ENCODE data around the gene MCUR1.

DNA sequence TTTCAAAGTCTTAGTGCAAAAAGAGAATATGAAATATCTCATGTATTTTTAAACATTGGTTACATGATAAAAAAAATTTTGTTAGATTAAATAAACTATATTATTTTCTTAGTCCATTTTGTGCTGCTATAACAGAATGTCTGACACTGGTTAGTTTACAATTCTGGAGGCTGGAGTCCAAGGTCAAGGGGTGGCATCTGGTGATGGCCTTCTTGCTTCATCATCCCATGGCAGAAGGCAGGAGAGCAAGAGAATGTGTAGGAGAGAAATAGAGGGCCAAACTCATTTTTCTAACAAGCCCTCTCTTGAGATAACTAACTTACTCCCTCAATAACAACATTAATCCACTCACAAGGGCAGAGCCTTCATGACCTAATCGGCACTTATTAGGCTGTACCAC, 11.5 kb upstream of the MCUR1 start:
- TF ChIP-seq, protein P1, sequence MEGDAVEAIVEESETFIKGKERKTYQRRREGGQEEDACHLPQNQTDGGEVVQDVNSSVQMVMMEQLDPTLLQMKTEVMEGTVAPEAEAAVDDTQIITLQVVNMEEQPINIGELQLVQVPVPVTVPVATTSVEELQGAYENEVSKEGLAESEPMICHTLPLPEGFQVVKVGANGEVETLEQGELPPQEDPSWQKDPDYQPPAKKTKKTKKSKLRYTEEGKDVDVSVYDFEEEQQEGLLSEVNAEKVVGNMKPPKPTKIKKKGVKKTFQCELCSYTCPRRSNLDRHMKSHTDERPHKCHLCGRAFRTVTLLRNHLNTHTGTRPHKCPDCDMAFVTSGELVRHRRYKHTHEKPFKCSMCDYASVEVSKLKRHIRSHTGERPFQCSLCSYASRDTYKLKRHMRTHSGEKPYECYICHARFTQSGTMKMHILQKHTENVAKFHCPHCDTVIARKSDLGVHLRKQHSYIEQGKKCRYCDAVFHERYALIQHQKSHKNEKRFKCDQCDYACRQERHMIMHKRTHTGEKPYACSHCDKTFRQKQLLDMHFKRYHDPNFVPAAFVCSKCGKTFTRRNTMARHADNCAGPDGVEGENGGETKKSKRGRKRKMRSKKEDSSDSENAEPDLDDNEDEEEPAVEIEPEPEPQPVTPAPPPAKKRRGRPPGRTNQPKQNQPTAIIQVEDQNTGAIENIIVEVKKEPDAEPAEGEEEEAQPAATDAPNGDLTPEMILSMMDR (IDR thresholded peaks at IDR 0.05; ENCODE audit: poor library complexity) = no peak
- TF ChIP-seq EZH2 (IDR thresholded peaks at IDR 0.05; ENCODE audit: borderline replicate concordance) = no peak

Data from hepatocyte (in vitro differentiated cells).